Testis (tissue), 2 donors: Measurements from ENCODE around the gene GMDS.

Source experiments
- CTCF ChIP-seq, 3 experiments: fragments of 450-650 bp in 2 of 3; fragments of 200-600 bp in 1 of 3; sonication (generic) in 1 of 3; IDR thresholded peaks; one replicate each; pipeline ENCODE4 v1.5.1; 2016 to 2019; ENCODE audit warnings: antibody characterized with exemption in 3 of 3, mild to moderate bottlenecking in 2 of 3, moderate library complexity in 1 of 3
- POLR2A ChIP-seq: fragments of 450-650 bp; IDR thresholded peaks from one replicate; pipeline ENCODE4 v1.6.1; 2017; ENCODE audit warnings: antibody characterized with exemption, mild to moderate bottlenecking, moderate library complexity

- TF ChIP-seq CTCF (IDR thresholded peaks at IDR 0.05) (no peak), POLR2A (no peak)
Measured at GRCh38 chr6:1972962-1973361, 272.4 kb downstream of the GMDS start.
